Fibroblast of villous mesenchyme (primary cell): ENCODE results near the gene AFMID. TPM values are rescaled to one million over a fixed set of nuclear protein-coding genes. Genes with fewer than 3 reads are reported as not detected.

Experiments
- DNase-seq: peaks from one replicate; pipeline ENCODE4 v3.0.0-alpha.2; 2010; ENCODE audit warnings: low read depth
- H3K4me3 ChIP-seq: 2 replicates; pipeline ENCODE4 v1.5.1; 2011; ENCODE audit warnings: low read depth, mild to moderate bottlenecking, low read length
- CTCF ChIP-seq: IDR thresholded peaks from 2 replicates; pipeline ENCODE4 v1.5.1; 2012; ENCODE audit warnings: low read depth, mild to moderate bottlenecking, low read length; ENCODE audit not compliant: insufficient read depth
- total RNA-seq: library from RNA; depleted of rRNA; stranded (reverse); fragments of >200 nt; gene quantifications from 2 replicates; pipeline ENCODE4 v1.2.3, GENCODE V29; 2012

AFMID gene
- total RNA-seq, 1 donor = 21.6 TPM

- no peak for TF ChIP-seq CTCF
- DNase-seq = no peak
- no peak overlapping the region for H3K4me3 ChIP-seq
These were observed 15.5 kb downstream of the AFMID start for GRCh38 chr17:78202666-78203065.

GRCh38 chr17:78204387-78205123, 17.4 kb downstream of the AFMID start:
- no peak for DNase-seq
- no peak for TF ChIP-seq CTCF
- no peak overlapping the region for H3K4me3 ChIP-seq

GRCh38 chr17:78205124-78205775, 18.1 kb downstream of the AFMID start:
- no peak overlapping the region for H3K4me3 ChIP-seq
- TF ChIP-seq CTCF = no peak
- no peak for DNase-seq

DNA sequence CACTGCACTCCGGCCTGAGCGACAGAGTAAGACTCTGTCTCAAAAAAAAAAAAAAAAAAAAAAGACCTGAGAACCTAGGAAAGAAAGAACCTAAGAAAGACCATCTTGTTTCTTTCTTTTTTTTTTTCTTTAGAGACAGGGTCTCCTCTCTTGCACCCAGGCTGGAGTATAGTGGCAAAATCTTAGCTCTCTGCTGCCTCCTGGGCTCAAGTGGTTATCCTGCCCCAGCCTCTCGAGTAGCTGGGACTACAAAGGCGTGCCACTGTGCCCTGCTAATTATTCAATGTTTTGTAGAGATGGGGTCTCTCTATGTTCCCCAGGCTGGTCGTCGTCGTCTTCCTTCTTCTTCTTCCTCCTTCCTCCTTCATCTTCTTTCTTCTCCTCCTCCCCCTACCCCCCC, 19.1 kb downstream of the AFMID start:
- no peak overlapping the region for H3K4me3 ChIP-seq
- no peak for DNase-seq
- peak; percentile 10 for TF ChIP-seq CTCF

GRCh38 chr17:78208486-78208885, 21.3 kb downstream of the AFMID start:
- DNase-seq = no peak
- no peak overlapping the region for H3K4me3 ChIP-seq
- no peak for TF ChIP-seq CTCF

GRCh38 chr17:78210111-78210510, 22.9 kb downstream of the AFMID start:
- H3K4me3 ChIP-seq = no peak overlapping the region
- no peak for DNase-seq
- TF ChIP-seq CTCF = no peak

- no peak for TF ChIP-seq CTCF
- no peak for DNase-seq
- no peak overlapping the region for H3K4me3 ChIP-seq
These were observed 23.9 kb downstream of the AFMID start for GRCh38 chr17:78211032-78211431.
